GM21529 (cell line): ENCODE data around the gene KCNH2.
"Not testable (repeated sequence)": the region's sequence is repeated elsewhere in the genome, so short reads cannot be mapped to it uniquely, and the experiment has no call there.

Source experiments
- ATAC-seq: cut with Tn5 transposase; IDR thresholded peaks from one replicate; pipeline ENCODE4 v1.9.1; 2021; ENCODE audit not compliant: unreplicated experiment

The KCNH2 gene

GRCh38 chr7:151011616-151012015 lies 33.5 kb upstream of the KCNH2 start:
- not testable (repeated sequence) for ATAC-seq

- ATAC-seq, result no peak
These were observed 32.9 kb upstream of the KCNH2 start for GRCh38 chr7:151011097-151011409.

- ATAC-seq, result no peak
These were observed 32.4 kb upstream of the KCNH2 start for GRCh38 chr7:151010307-151011096.

GRCh38 chr7:151010037-151010306 lies 31.9 kb upstream of the KCNH2 start:
- ATAC-seq, result no peak

GRCh38 chr7:151009327-151010036 lies 31.4 kb upstream of the KCNH2 start:
- ATAC-seq, result no peak

GRCh38 chr7:151008511-151009323 lies 30.6 kb upstream of the KCNH2 start:
- ATAC-seq, result peak; percentile 84

GRCh38 chr7:151008143-151008510 lies 30.0 kb upstream of the KCNH2 start:
- no peak for ATAC-seq

- no peak for ATAC-seq
These were observed 29.4 kb upstream of the KCNH2 start for GRCh38 chr7:151007469-151007898.

GRCh38 chr7:151006590-151007300 lies 28.6 kb upstream of the KCNH2 start:
- ATAC-seq, result no peak

- no peak for ATAC-seq
These were observed 27.4 kb upstream of the KCNH2 start for GRCh38 chr7:151005566-151005965.

GRCh38 chr7:151003572-151003971 lies 25.5 kb upstream of the KCNH2 start:
- ATAC-seq, result no peak

GRCh38 chr7:151001546-151001945 lies 23.4 kb upstream of the KCNH2 start:
- no peak for ATAC-seq

- no peak for ATAC-seq
These were observed 22.9 kb upstream of the KCNH2 start for GRCh38 chr7:151000897-151001495.

- ATAC-seq, result no peak
These were observed 21.5 kb upstream of the KCNH2 start for GRCh38 chr7:150999497-151000230.

- no peak for ATAC-seq
These were observed 20.9 kb upstream of the KCNH2 start for GRCh38 chr7:150999001-150999400.

GRCh38 chr7:150998341-150998740 lies 20.2 kb upstream of the KCNH2 start:
- ATAC-seq, result no peak

- ATAC-seq, result no peak
These were observed 19.7 kb upstream of the KCNH2 start for GRCh38 chr7:150997817-150998216.

- ATAC-seq, result no peak
These were observed 19.0 kb upstream of the KCNH2 start for GRCh38 chr7:150997075-150997511.

- no peak for ATAC-seq
These were observed 18.4 kb upstream of the KCNH2 start for GRCh38 chr7:150996376-150997074.
